DND-41 (cell line): Measurements from ENCODE around the gene PCDHGA1.

ENCODE experiments used
- CTCF ChIP-seq: IDR thresholded peaks from 2 replicates; pipeline ENCODE4 v1.5.1; 2012; ENCODE audit warnings: borderline replicate concordance, low read length, moderate library complexity, mild to moderate bottlenecking; ENCODE audit not compliant: poor library complexity, severe bottlenecking; ENCODE audit errors: extremely low read depth
- EZH2 ChIP-seq: IDR thresholded peaks from 3 replicates; pipeline ENCODE4 v1.6.1; 2012; ENCODE audit warnings: borderline replicate concordance, low read depth, mild to moderate bottlenecking, moderate library complexity, low read length, inconsistent platforms; ENCODE audit not compliant: severe bottlenecking

GRCh38 chr5:141439411-141440141, 109.3 kb downstream of the PCDHGA1 start:
- TF ChIP-seq CTCF (no peak), EZH2 (no peak)
